ENCODE data around the gene TTLL11.

DNA sequence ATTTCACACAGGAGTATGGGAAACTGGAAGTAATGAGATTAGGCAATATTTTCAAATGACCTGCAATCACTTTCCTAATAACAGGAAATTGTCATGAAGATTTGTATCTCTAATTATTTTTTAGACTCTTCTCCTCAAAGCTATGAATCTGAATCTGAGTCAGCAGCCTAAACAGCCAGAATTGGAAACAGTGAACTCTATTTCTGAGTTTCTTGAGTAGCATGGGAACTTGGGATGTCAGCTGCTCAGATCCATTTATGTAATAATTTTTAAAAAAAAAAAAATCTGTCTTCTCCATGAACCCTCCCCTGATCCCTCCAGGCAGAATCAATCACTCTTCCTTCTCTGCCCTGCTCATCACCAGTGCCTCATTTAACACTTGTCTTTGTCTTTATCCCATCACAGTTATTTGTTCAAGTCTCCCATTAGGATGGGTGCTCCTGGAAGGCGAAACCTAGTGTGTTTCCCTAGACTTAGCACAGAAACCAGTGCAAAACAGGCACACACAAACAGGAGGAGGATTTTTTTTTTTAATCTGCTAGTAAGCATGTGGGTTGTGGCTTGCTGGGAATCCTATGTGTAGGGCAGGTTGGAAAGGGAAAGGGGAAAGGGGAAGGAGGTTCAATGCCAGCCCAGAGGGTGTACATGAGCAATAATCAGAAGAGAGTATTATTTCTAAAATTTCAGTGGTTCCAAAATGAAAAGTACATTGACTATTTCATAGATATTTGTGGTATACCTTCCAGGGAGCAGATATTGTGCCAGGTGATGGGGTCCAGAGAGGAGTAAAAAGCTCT lies 186.8 kb downstream of the TTLL11 start:
- TF ChIP-seq ZNF462 (CRISPR knock-in tag; IDR thresholded peaks at IDR 0.05) = no peak
- no peak for TF ChIP-seq POLR2AphosphoS5 (IDR thresholded peaks at IDR 0.05; ENCODE audit: low read depth)
- no peak for TF ChIP-seq EZH2phosphoT487 (IDR thresholded peaks at IDR 0.05; ENCODE audit: unreplicated experiment)
- TF ChIP-seq EZH2 (IDR thresholded peaks at IDR 0.05; ENCODE audit: low read depth, unreplicated experiment) = no peak
- TF ChIP-seq CREB1 (CRISPR knock-in tag; IDR thresholded peaks at IDR 0.05; ENCODE audit: low read depth) = no peak
- TF ChIP-seq CTCF (conservative IDR thresholded peaks at IDR 0.05; ENCODE audit: low read depth in 2 of 2) = no peak
- TF ChIP-seq REST (IDR thresholded peaks at IDR 0.05; ENCODE audit: unreplicated experiment) = no peak
- no peak for TF ChIP-seq JUNB (IDR thresholded peaks at IDR 0.05; ENCODE audit: unreplicated experiment)
- no peak for TF ChIP-seq ZNF114 (CRISPR knock-in tag; IDR thresholded peaks at IDR 0.05)
- no peak for TF ChIP-seq NANOG (IDR thresholded peaks at IDR 0.05; ENCODE audit: borderline replicate concordance)
- no peak for TF ChIP-seq STAT1 (IDR thresholded peaks at IDR 0.05; ENCODE audit: unreplicated experiment)
- TF ChIP-seq, protein P1, sequence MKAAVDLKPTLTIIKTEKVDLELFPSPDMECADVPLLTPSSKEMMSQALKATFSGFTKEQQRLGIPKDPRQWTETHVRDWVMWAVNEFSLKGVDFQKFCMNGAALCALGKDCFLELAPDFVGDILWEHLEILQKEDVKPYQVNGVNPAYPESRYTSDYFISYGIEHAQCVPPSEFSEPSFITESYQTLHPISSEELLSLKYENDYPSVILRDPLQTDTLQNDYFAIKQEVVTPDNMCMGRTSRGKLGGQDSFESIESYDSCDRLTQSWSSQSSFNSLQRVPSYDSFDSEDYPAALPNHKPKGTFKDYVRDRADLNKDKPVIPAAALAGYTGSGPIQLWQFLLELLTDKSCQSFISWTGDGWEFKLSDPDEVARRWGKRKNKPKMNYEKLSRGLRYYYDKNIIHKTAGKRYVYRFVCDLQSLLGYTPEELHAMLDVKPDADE (IDR thresholded peaks at IDR 0.05) = no peak
- no peak for TF ChIP-seq ZNF331 (CRISPR knock-in tag; IDR thresholded peaks at IDR 0.05; ENCODE audit: low read depth)
